Activated B cell treated with CpG ODN at 0.5 μM for 24 hours (primary cell): ENCODE results near the gene SFSWAP. TPM values are rescaled to one million over a fixed set of nuclear protein-coding genes. Genes with fewer than 3 reads are reported as not detected.
"Not testable (repeated sequence)": the region's sequence is repeated elsewhere in the genome, so short reads cannot be mapped to it uniquely, and the experiment has no call there.

Source experiments
- ATAC-seq: fragments of 200-7000 bp; cut with Tn5 transposase; one replicate; pipeline ENCODE4 v1.10.0; 2021; ENCODE audit warnings: low read depth, mild to moderate bottlenecking, moderate library complexity
- CTCF ChIA-PET: fragments of 350-600 bp; sonication (Branson Sonifier 250); formaldehyde crosslinking; loops from one replicate; lab custom pipeline; 2021; ENCODE audit warnings: antibody characterized with exemption; lab: Charles Lee
- POLR2A ChIA-PET: fragments of 350-600 bp; sonication (Branson Sonifier 250); formaldehyde crosslinking; loops from one replicate; lab custom pipeline; 2021; ENCODE audit warnings: antibody characterized with exemption; lab: Charles Lee
- DNase-seq: peaks from one replicate; pipeline ENCODE4 v3.0.0; 2022
- H3K27ac Mint-ChIP-seq: one replicate; pipeline ENCODE4 v1.8.0; 2020; ENCODE audit warnings: mixed read lengths
- H3K27me3 Mint-ChIP-seq: one replicate; pipeline ENCODE4 v1.8.0; 2021; ENCODE audit warnings: mixed read lengths
- H3K36me3 Mint-ChIP-seq: one replicate; pipeline ENCODE4 v1.8.0; 2021; ENCODE audit warnings: low read depth, mixed read lengths
- H3K4me1 Mint-ChIP-seq: one replicate; pipeline ENCODE4 v1.8.0; 2021; ENCODE audit warnings: mixed read lengths
- H3K4me3 Mint-ChIP-seq: one replicate; pipeline ENCODE4 v1.8.0; 2020; ENCODE audit warnings: mild to moderate bottlenecking, mixed read lengths
- H3K9me3 Mint-ChIP-seq: one replicate; pipeline ENCODE4 v1.8.0; 2020; ENCODE audit warnings: mixed read lengths
- intact Hi-C: fragments of 100-400 bp; cut with micrococcal nuclease; formaldehyde crosslinking; loops from one replicate; pipeline ENCODE4 v1.15.1; 2024
- total RNA-seq: library from RNA; stranded (reverse); gene quantifications from 2 replicates; pipeline ENCODE4 v1.2.3, GENCODE V29; 2022
- TF ChIP-seq, protein P1 (sequence below): fragments of 200-600 bp; IDR thresholded peaks from one replicate; pipeline ENCODE4 v1.8.0; 2022; ENCODE audit warnings: antibody characterized with exemption, mild to moderate bottlenecking

SFSWAP gene
- total RNA-seq, 1 donor from 2014 or later = 88.0 TPM

DNA sequence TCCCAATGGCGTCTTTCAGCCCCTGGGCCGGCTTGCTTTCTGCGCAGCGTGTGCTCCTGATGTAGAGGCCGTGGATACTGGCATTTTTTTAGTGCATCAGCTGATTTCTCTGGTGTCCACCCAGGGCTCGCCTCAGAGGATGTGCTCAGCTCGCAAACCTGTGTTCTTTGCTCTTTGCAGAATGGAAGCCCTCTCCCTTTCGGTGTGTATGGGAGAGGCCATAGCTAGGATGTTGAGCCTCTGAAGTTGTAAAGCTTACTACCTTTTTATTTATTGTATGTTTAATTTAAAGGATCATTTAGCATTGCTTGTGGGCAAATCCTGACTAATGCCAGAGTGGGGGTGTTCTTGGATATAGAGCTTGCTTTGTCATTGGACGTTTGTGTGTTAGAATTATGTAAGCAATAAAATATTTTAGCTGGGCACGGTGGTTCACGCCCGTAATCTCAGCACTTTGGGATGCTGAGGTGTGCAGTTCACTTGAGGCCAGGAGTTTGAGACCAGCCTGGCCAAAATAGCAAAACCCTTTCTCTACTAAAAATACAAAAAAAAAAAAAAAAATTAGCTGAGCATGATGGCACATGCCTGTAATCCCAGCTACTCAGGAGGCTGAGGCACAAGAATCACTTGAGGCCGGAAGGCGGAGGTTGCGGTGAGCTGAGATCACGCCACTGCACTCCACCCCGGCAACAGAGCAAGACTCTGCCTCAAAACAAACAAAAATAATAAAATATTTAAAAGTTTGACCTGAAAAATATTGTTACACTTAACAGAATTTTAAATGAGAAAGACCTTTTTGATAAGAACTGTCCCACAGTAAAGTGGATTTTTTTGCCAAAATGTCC is 64.7 kb downstream of the SFSWAP start:
- ATAC-seq (no peak), DNase-seq (no peak)
- ChIA-PET POLR2A (interaction anchor here (0.7 to 3.9 kb wide), 12 partner anchors 8 to 281 kb away, joined by 3 to 18 read pairs (median 5); partner anchors contain the start of gene SFSWAP), CTCF (interaction anchor here (0.7 to 1.9 kb wide), 4 partner anchors 9 to 53 kb away, joined by 3 to 7 read pairs (median 6); partner anchors contain the start of gene MMP17)
- Mint-ChIP-seq H3K36me3 (peaks cover 56% of the 10 kb centered on the region), H3K4me1 (peaks cover 63% of the 10 kb centered on the region), H3K9me3 (no peaks in the 10 kb centered on the region), H3K4me3 (peak overlapping the region; percentile 69), H3K27ac (peak overlapping the region; percentile 98), H3K27me3 (no peaks in the 10 kb centered on the region)
- intact Hi-C loops = loop anchor here (1.0 to 10.0 kb wide), 3 partner anchors 9 to 174 kb away; partner anchors contain the start of genes EP400 and PUS1
- TF ChIP-seq, protein P1, sequence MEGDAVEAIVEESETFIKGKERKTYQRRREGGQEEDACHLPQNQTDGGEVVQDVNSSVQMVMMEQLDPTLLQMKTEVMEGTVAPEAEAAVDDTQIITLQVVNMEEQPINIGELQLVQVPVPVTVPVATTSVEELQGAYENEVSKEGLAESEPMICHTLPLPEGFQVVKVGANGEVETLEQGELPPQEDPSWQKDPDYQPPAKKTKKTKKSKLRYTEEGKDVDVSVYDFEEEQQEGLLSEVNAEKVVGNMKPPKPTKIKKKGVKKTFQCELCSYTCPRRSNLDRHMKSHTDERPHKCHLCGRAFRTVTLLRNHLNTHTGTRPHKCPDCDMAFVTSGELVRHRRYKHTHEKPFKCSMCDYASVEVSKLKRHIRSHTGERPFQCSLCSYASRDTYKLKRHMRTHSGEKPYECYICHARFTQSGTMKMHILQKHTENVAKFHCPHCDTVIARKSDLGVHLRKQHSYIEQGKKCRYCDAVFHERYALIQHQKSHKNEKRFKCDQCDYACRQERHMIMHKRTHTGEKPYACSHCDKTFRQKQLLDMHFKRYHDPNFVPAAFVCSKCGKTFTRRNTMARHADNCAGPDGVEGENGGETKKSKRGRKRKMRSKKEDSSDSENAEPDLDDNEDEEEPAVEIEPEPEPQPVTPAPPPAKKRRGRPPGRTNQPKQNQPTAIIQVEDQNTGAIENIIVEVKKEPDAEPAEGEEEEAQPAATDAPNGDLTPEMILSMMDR = no peak

DNA sequence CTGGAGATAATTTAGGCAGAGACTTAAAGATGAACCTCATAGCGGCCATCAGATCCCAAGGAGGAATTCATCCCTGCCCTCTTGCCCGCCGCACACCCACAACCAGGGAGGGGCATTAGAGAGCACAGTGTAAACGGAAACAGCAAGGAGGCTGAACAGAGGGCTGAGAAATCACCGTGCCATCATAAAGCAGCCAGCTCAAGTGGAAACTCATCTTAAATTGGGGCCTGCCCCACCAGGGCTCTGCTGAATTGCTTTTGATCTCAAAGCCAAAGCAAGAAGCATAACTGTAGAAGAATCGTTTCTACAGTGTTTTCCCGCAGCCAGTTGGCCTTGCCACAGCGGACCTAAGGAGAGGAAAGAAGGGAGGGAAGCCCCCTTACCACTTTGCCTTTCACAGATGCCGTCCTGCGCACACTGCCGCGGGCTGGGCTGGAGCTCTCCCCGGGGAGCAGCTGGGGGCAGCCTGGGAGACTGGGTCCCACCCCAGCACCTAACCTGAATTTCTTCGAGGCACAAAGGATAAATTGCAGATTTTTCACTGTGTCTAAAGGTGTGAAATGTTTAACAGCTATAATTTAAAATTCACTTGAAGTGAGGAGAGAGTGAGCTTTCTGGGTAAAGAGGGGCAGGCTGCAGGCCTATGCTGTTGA is 65.5 kb downstream of the SFSWAP start:
- intact Hi-C loops = loop anchor here (1.0 to 10.0 kb wide), 3 partner anchors 10 to 173 kb away; partner anchors contain the start of genes EP400 and PUS1
- peak; percentile 64 for ATAC-seq

DNA sequence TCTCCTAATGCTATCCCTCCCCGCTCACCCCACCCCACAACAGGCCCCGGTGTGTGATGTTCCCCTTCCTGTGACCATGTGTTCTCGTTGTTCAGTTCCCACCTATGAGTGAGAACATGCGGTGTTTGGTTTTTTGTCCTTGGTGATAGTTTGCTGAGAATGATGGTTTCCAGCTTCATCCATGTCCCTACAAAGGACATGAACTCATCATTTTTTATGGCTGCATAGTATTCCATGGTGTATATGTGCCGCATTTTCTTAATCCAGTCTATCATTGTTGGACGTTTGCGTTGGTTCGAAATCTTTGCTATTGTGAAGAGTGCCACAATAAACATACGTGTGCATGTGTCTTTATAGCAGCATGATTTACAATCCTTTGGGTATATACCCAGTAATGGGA is 66.4 kb downstream of the SFSWAP start:
- Mint-ChIP-seq H3K27ac (peak overlapping the region; percentile 35), H3K36me3 (peaks cover 49% of the 10 kb centered on the region), H3K4me1 (peaks cover 48% of the 10 kb centered on the region)
- POLR2A ChIA-PET = interaction anchor here (1.4 to 3.9 kb wide), 2 partner anchors 12 to 151 kb away, joined by 3 to 18 read pairs; no protein-coding TSS in a partner anchor
- H3K27me3 Mint-ChIP-seq, DNase-seq, ATAC-seq, H3K9me3 Mint-ChIP-seq, CTCF ChIA-PET, H3K4me3 Mint-ChIP-seq: not testable (repeated sequence)
- intact Hi-C loops = loop anchor here (10.0 kb wide), 1 partner anchor 148 kb away; the partner anchor contains the start of gene PUS1

More for the DNA sequence above, 65.5 kb downstream of the SFSWAP start:
- peaks cover 51% of the 10 kb centered on the region for H3K36me3 Mint-ChIP-seq
- H3K27ac Mint-ChIP-seq = peak overlapping the region; percentile 92
- ChIA-PET CTCF (interaction anchor here (1.5 to 1.6 kb wide), 2 partner anchors 9 to 53 kb away, joined by 5 to 7 read pairs; no protein-coding TSS in a partner anchor), POLR2A (interaction anchor here (0.7 to 3.9 kb wide), 7 partner anchors 9 to 280 kb away, joined by 3 to 18 read pairs (median 5); no protein-coding TSS in a partner anchor)
- no peaks in the 10 kb centered on the region for H3K9me3 Mint-ChIP-seq
- peak overlapping the region; percentile 69 for H3K4me3 Mint-ChIP-seq
- TF ChIP-seq, protein P1 = no peak
- H3K4me1 Mint-ChIP-seq = peaks cover 56% of the 10 kb centered on the region
- DNase-seq = peak; percentile 26
- H3K27me3 Mint-ChIP-seq = no peaks in the 10 kb centered on the region

DNA sequence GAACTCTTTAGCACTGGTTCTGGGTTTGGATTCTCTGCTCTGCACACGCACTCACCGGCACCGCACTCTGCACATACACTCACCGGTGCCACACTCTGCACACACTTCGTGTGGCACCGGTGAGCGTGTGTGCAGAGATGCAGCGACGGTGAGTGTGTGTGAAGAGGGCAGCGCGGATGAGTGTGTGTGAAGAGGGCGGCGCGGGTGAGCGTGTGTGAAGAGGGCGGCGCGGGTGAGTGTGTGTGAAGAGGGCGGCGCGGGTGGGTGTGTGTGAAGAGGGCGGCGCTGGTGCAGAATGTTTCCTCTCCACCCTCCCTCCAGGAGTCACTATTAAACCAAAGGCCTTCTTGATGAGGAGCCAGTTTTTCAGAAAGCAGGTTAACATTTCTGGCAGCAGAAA is 68.1 kb downstream of the SFSWAP start:
- Mint-ChIP-seq H3K4me3 (no peak overlapping the region), H3K36me3 (peaks cover 48% of the 10 kb centered on the region), H3K27me3 (no peaks in the 10 kb centered on the region), H3K27ac (no peak overlapping the region), H3K4me1 (peaks cover 41% of the 10 kb centered on the region), H3K9me3 (no peaks in the 10 kb centered on the region)
- DNase-seq (no peak), ATAC-seq (no peak)
- TF ChIP-seq, protein P1 = no peak
- intact Hi-C loops = loop anchor here (10.0 kb wide), 1 partner anchor 146 kb away; the partner anchor contains the start of gene PUS1
- ChIA-PET POLR2A (no interaction called here), CTCF (no interaction called here)

DNA sequence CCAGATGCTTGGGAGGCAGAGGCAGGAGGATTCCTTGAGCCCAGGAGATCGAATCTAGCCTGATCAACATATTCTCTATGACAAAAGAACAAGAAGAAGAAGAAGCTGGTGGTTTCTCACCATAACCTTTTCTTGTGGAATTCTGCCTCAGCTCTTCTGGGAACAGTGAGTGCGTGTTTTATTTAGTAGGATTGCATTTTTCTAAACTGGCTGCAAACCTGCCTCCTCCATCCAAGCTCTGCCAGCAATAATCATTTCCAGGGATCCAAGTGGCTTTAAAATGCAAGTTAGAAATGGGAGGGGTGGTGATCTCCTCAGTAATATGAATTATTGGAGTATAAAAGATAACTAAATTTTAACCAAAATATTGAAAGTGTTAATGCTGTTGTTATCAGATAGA is 71.2 kb downstream of the SFSWAP start:
- ATAC-seq (no peak), DNase-seq (no peak)
- peaks cover 61% of the 10 kb centered on the region for H3K36me3 Mint-ChIP-seq
- ChIA-PET POLR2A (no interaction called here), CTCF (no interaction called here)
- H3K4me1 Mint-ChIP-seq = peaks cover 18% of the 10 kb centered on the region
- intact Hi-C loops = no loop called here
- H3K27me3 Mint-ChIP-seq = no peaks in the 10 kb centered on the region
- no peak overlapping the region for H3K27ac Mint-ChIP-seq
- TF ChIP-seq, protein P1 = no peak
- no peak overlapping the region for H3K4me3 Mint-ChIP-seq
- H3K9me3 Mint-ChIP-seq = no peaks in the 10 kb centered on the region
